Measurements from ENCODE around the gene ITFG1.

The ITFG1 gene

DNA sequence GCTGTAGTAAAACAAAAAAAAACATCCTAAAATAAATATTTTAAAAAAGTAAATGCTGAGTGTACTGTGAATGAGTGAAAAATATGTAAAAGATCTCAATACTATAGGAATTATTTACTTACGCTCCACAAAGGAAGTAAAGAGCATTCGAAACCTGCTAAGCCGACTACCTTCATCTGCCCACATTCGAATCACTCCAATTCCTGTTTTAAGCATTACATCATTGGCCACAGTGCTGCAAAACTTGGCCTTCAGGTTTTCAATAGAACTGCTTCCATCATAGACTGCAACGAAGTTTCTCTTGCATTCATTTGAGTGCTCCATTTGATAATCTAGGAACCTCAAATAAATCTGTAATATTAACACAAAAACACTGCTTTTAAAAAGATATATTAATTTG is 351.5 kb downstream of the ITFG1 start:
- DNase-seq, result no peak
